ENCODE results near the gene HCRTR2.
"Not testable (repeated sequence)": the region's sequence is repeated elsewhere in the genome, so short reads cannot be mapped to it uniquely, and the experiment has no call there.

Gene HCRTR2

DNA sequence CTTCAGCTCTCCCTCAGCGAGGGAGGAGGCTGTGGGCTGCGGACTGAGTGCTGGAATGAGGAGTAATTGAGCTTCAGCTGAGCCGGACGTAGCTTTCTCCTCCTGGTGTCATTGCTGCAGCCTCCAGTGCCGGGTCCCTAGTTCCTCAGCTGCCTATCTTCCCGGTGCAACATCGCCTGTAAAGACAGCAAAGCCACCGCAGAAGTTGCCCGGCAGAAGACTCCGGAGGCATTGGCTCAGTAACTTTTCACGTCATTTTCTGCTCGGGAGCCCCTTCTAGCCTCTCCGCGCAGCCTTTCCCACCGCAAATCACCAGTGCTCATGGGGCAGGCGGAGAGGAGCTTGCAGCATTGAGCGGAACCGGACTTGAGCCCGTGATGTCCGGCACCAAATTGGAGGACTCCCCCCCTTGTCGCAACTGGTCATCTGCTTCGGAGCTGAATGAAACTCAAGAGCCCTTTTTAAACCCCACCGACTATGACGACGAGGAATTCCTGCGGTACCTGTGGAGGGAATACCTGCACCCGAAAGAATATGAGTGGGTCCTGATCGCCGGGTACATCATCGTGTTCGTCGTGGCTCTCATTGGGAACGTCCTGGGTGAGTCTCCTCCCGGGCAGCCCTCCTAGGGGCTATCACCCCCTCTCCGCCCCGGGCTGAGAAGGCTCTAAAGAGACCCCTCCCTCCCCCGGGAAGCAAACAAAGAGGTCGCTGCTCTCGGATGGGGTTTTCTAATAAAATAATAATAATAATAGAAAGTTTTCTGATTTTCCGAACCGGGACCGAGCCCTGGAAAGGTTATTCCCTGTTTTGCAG, at the start of gene HCRTR2:
Gene HCRTR2, plus strand, starts transcription at position 305 of the 816 bp plus-strand sequence. Its CDS starts 73 bp downstream, at position 378.
- Mint-ChIP-seq H3K4me3 (no peak within 1 kb of the TSS), H3K27me3 (peaks cover 25% of the 10 kb centered on the region), H3K9me3 (peaks cover 3% of the 10 kb centered on the region), H3K27ac (no peak within 1 kb of the TSS), H3K4me1 (peaks cover 1% of the 10 kb centered on the region), H3K36me3 (ENCODE audit: low read depth) (no peaks in the 10 kb centered on the region)
- no peak for ATAC-seq
- DNase-seq, result no peak

DNA sequence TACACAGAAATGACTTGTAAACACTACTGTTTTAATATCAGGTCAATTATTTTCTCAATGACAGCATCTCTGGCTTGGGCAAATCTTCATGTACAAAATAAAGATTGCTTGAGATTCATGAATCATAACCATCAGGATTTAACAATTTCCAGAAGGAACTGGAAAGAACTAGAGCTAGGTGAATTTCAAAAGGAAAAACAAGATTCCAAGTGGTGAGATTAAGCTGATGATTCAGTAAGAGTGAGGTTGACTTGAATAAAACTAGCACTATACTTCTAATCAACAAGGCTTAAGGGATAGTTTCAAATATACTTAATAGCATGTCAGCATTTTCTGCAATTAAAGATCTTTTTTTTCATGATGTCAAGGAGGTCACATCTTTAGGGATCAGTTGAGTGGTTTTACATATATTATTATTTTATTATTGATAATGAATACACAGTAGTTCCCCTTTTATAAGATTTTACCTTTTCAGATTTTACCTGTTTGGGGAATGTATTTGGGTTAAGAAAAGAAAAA, 43.5 kb upstream of the HCRTR2 start:
- peaks cover 31% of the 10 kb centered on the region for H3K9me3 Mint-ChIP-seq
- no peaks in the 10 kb centered on the region for H3K4me1 Mint-ChIP-seq
- H3K27ac Mint-ChIP-seq, result no peak overlapping the region
- DNase-seq (no peak), ATAC-seq (no peak)
- H3K27me3 Mint-ChIP-seq, result no peaks in the 10 kb centered on the region
- no peaks in the 10 kb centered on the region for H3K36me3 Mint-ChIP-seq (ENCODE audit: low read depth)
- no peak overlapping the region for H3K4me3 Mint-ChIP-seq

- H3K4me3 Mint-ChIP-seq, result no peak overlapping the region
- H3K36me3 Mint-ChIP-seq (ENCODE audit: low read depth), result no peaks in the 10 kb centered on the region
- DNase-seq (no peak), ATAC-seq (no peak)
- H3K27me3 Mint-ChIP-seq, result no peaks in the 10 kb centered on the region
- H3K27ac Mint-ChIP-seq, result no peak overlapping the region
- peaks cover 27% of the 10 kb centered on the region for H3K9me3 Mint-ChIP-seq
- H3K4me1 Mint-ChIP-seq, result no peaks in the 10 kb centered on the region
These were observed 42.7 kb upstream of the HCRTR2 start for GRCh38 chr6:55131616-55132015.

DNA sequence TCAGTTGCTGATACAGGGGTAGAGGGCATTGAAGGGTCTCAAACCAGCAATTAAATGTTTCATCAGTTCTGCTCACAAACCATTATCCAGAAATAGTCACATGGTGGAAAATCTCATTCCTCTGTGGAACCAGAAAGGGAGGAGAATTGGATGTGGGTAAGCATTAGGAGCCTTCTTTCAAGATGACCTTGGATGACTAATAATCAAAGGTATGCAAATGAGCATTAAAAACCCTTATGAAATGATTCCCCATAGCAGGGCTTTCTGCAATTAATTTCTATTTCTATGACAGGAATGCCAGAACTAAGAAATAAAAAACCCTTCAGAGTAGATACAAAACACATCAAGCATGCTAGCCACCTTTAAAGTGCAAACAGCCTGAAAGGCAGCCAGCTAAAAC, 37.4 kb upstream of the HCRTR2 start:
- no peaks in the 10 kb centered on the region for H3K27me3 Mint-ChIP-seq
- DNase-seq, result no peak
- H3K36me3 Mint-ChIP-seq (ENCODE audit: low read depth), result no peaks in the 10 kb centered on the region
- peaks cover 10% of the 10 kb centered on the region for H3K9me3 Mint-ChIP-seq
- no peak overlapping the region for H3K27ac Mint-ChIP-seq
- H3K4me3 Mint-ChIP-seq, result no peak overlapping the region
- no peaks in the 10 kb centered on the region for H3K4me1 Mint-ChIP-seq
- no peak for ATAC-seq

- no peak for DNase-seq
- no peak overlapping the region for H3K4me3 Mint-ChIP-seq
- no peaks in the 10 kb centered on the region for H3K36me3 Mint-ChIP-seq (ENCODE audit: low read depth)
- H3K9me3 Mint-ChIP-seq, result peaks cover 11% of the 10 kb centered on the region
- H3K27me3 Mint-ChIP-seq, result no peaks in the 10 kb centered on the region
- H3K4me1 Mint-ChIP-seq, result no peaks in the 10 kb centered on the region
- ATAC-seq, result no peak
- no peak overlapping the region for H3K27ac Mint-ChIP-seq
These were observed 36.2 kb upstream of the HCRTR2 start for GRCh38 chr6:55137929-55138693.

DNA sequence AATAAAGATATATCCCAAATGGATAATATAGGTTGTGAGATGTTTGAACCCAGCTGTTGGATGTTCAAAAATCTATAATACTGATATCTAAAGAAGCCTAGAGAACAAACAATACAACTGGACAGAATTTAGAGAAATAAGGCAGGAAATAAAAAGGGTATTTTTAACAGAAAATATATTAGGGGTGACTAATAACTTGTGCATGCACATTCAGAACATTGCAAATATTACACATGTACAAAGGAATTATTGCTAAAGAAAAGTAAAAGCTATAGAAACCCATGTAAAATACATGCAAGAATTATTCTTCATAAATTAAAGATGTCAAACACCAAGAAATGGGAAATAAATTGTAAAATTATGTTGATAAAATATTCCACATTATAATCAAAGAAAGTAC, 32.7 kb upstream of the HCRTR2 start:
- H3K4me1 Mint-ChIP-seq, result no peaks in the 10 kb centered on the region
- H3K9me3 Mint-ChIP-seq, result peaks cover 10% of the 10 kb centered on the region
- DNase-seq (no peak), ATAC-seq (no peak)
- no peak overlapping the region for H3K4me3 Mint-ChIP-seq
- H3K27ac Mint-ChIP-seq, result no peak overlapping the region
- H3K36me3 Mint-ChIP-seq (ENCODE audit: low read depth), result no peaks in the 10 kb centered on the region
- H3K27me3 Mint-ChIP-seq, result no peaks in the 10 kb centered on the region

DNA sequence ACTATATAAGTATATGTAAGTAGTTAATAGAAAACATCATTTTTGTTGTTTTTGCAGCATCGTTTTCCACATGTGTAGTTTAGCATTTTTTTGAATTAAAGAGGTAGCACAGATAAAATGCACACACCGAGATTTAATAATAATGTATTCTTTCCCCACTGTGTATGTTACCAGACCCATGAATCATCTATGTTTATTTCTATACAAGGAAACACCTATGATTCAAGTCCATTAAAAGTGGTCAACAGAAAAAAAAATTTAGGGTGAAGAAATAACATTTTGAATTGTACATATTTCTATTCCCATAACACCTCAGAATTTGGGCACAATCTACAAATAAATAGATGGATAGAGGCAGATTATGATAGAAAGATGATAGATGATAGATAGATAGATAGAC, 31.7 kb upstream of the HCRTR2 start:
- Mint-ChIP-seq H3K27me3 (no peaks in the 10 kb centered on the region), H3K4me1 (no peaks in the 10 kb centered on the region), H3K4me3 (no peak overlapping the region), H3K36me3 (ENCODE audit: low read depth) (no peaks in the 10 kb centered on the region), H3K27ac (no peak overlapping the region), H3K9me3 (peaks cover 10% of the 10 kb centered on the region)
- no peak for DNase-seq
- no peak for ATAC-seq

DNA sequence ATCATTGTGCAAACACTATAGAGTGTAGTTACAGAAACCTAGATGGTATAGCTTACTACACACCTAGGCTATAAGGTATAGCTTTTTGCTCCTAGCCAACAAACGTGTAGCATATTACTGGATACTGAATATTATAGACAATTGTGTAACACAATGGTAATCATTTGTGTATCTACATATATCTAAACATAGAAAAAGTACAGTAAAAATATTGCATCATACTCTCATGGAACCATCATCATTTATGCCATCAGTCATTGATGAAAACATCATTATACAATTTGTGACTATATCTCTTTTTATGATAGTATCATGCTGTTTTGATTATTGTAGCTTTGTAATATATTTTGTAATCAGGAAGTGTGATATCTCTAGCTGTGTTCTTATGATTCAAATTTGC, 21.0 kb upstream of the HCRTR2 start:
- Mint-ChIP-seq H3K9me3 (peaks cover 19% of the 10 kb centered on the region), H3K27me3 (no peaks in the 10 kb centered on the region), H3K4me3 (no peak overlapping the region), H3K27ac (no peak overlapping the region), H3K4me1 (no peaks in the 10 kb centered on the region), H3K36me3 (ENCODE audit: low read depth) (no peaks in the 10 kb centered on the region)
- no peak for DNase-seq
- ATAC-seq, result no peak

DNA sequence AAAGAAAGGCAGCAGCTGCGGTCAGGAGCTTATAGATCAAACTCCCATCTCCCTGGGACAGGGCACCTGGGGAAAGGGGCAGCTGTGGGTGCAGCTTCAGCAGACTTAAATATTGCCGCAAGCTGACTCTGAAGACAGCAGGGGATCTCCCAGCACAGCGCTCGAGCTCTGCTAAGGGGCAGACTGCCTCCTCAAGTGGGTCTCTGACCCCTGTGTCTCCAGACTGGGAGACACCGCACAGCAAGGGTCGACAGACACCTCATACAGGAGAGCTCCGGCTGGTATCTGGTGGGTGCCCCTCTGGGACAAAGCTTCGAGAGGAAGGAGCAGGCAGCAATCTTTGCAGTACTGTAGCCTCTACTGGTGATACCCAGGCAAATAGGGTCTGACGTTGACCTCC, 15.5 kb upstream of the HCRTR2 start:
- H3K27ac Mint-ChIP-seq; ATAC-seq; H3K4me1 Mint-ChIP-seq; DNase-seq; H3K36me3 Mint-ChIP-seq (ENCODE audit: low read depth); H3K27me3 Mint-ChIP-seq; H3K4me3 Mint-ChIP-seq: not testable (repeated sequence)
- peaks cover 23% of the 10 kb centered on the region for H3K9me3 Mint-ChIP-seq

GRCh38 chr6:55167860-55168259, 6.5 kb upstream of the HCRTR2 start:
- no peak for ATAC-seq
- no peaks in the 10 kb centered on the region for H3K36me3 Mint-ChIP-seq (ENCODE audit: low read depth)
- no peak overlapping the region for H3K27ac Mint-ChIP-seq
- no peak overlapping the region for H3K4me3 Mint-ChIP-seq
- peaks cover 10% of the 10 kb centered on the region for H3K9me3 Mint-ChIP-seq
- DNase-seq, result no peak
- no peaks in the 10 kb centered on the region for H3K4me1 Mint-ChIP-seq
- peaks cover 1% of the 10 kb centered on the region for H3K27me3 Mint-ChIP-seq

DNA sequence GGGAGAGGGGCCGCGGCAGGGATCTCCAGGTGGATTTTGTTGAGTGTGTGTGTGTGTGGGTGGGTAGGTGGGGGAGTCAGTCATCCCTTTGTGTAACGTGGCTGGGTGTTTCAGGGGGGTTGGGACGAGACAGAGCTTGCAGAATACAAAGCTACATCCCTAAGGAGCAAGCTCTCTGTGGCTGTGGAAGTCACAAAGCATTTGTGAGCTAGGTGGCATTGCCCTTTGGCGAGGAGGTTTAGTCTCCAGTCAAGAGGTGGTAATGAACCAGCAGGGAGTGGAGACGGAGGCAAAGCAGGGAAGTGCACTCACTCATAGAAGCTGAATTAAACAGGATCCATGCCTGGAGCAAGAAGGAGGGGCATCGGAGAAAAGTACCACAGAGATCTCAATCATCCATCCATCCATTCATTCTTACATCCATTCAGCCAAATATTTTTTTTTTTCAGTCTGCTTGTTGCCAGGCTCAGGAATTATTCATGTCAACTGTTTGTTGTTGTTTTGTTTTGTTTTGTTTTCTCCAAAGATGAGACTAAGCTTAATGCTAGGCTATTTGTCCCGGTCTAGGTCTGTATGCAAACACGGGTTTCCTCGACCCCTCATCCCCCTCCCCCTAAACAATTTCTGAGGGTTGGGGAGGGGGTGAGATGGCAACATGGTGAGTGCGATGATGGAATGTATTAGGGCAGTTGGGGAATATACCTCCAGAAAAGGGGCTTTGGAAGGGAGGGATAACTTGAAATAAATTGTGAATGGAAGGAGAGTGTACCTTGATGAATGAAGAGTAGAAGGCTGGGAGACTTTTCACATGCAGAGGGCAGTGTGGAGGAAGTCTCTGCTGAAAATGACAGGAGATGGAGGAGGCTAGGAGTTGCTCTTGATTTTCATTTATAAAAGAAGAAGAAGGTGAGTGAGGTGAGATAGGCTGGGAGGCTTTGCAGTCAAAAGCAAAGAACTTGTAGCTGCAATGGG, 1.0 kb downstream of the HCRTR2 start:
- DNase-seq (no peak), ATAC-seq (no peak)
- peaks cover 25% of the 10 kb centered on the region for H3K27me3 Mint-ChIP-seq
- no peaks in the 10 kb centered on the region for H3K36me3 Mint-ChIP-seq (ENCODE audit: low read depth)
- peaks cover 3% of the 10 kb centered on the region for H3K9me3 Mint-ChIP-seq
- no peak overlapping the region for H3K27ac Mint-ChIP-seq
- H3K4me3 Mint-ChIP-seq, result no peak overlapping the region
- peaks cover 1% of the 10 kb centered on the region for H3K4me1 Mint-ChIP-seq

GRCh38 chr6:55176958-55177357, 2.6 kb downstream of the HCRTR2 start:
- peak; percentile 57 for ATAC-seq
- no peak for DNase-seq
- H3K27ac Mint-ChIP-seq, result no peak overlapping the region

DNA sequence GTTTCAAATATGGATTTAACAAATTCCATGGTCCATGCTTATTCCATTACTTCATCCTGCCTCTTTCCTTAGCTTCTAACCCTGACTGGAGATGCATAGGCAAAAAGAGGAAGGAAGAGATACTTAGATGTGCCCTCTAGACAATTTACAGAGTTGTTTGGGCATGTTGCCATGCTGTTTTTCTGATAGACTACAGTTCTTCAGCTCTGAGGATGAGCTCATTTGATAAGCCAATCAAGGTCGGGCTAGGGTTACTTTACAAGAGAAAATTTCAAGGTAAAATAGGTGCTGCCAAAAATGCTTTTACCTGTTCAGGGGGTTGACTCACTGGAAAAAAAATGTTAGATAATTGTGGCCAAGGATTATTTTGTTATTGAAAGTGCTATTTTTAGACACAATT, 5.9 kb downstream of the HCRTR2 start:
- DNase-seq (no peak), ATAC-seq (no peak)
- H3K9me3 Mint-ChIP-seq, result peaks cover 6% of the 10 kb centered on the region
- no peaks in the 10 kb centered on the region for H3K36me3 Mint-ChIP-seq (ENCODE audit: low read depth)
- H3K4me3 Mint-ChIP-seq, result no peak overlapping the region
- H3K4me1 Mint-ChIP-seq, result peaks cover 1% of the 10 kb centered on the region
- peaks cover 5% of the 10 kb centered on the region for H3K27me3 Mint-ChIP-seq
- no peak overlapping the region for H3K27ac Mint-ChIP-seq

More at GRCh38 chr6:55176958-55177357, 2.6 kb downstream of the HCRTR2 start:
- no peaks in the 10 kb centered on the region for H3K9me3 Mint-ChIP-seq
- H3K36me3 Mint-ChIP-seq (ENCODE audit: low read depth), result no peaks in the 10 kb centered on the region
- H3K4me1 Mint-ChIP-seq, result peaks cover 1% of the 10 kb centered on the region
- H3K27me3 Mint-ChIP-seq, result peaks cover 25% of the 10 kb centered on the region
- no peak overlapping the region for H3K4me3 Mint-ChIP-seq

DNA sequence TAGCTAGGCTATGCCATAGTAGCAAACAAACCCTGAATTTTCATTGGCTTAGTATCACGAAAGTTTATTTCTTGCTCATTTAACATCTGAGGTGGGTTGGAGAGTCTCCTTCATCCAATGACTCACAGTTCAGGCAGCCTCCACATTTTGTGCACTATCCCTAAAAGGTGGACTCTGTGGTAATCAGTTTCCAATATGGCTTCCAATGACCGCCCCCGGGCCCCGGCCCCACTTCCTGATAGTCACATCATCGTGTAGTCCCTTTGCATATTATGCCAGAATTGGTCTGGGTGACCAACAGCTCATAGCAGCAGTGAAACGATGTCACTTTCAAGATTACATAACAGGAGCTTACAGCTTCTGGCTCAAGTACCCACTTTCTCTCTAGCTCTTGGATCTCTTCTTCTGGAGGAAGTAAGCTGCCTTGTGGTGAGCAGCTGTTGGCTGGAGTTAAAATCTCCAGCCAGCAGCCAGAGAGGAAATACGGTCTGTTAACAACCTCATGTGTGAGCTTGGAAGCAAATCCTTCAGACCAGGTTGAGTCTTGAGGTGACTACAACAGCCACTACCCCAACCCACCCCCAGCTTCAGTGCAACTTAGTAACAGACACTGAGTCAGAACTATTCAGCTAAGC, 7.8 kb downstream of the HCRTR2 start:
- no peak overlapping the region for H3K4me3 Mint-ChIP-seq
- no peak for ATAC-seq
- no peak overlapping the region for H3K27ac Mint-ChIP-seq
- DNase-seq, result no peak
- peaks cover 6% of the 10 kb centered on the region for H3K9me3 Mint-ChIP-seq
- H3K4me1 Mint-ChIP-seq, result no peaks in the 10 kb centered on the region
- no peaks in the 10 kb centered on the region for H3K36me3 Mint-ChIP-seq (ENCODE audit: low read depth)
- H3K27me3 Mint-ChIP-seq, result no peaks in the 10 kb centered on the region
